DMS53 (cell line): Measurements from ENCODE around the gene DNAAF2.
"Not testable (repeated sequence)": the region's sequence is repeated elsewhere in the genome, so short reads cannot be mapped to it uniquely, and the experiment has no call there.

Experiments used
- DNase-seq: peaks from one replicate; lab custom pipeline; 2025; lab: John Stamatoyannopoulos, UW

DNAAF2 gene, protein sequence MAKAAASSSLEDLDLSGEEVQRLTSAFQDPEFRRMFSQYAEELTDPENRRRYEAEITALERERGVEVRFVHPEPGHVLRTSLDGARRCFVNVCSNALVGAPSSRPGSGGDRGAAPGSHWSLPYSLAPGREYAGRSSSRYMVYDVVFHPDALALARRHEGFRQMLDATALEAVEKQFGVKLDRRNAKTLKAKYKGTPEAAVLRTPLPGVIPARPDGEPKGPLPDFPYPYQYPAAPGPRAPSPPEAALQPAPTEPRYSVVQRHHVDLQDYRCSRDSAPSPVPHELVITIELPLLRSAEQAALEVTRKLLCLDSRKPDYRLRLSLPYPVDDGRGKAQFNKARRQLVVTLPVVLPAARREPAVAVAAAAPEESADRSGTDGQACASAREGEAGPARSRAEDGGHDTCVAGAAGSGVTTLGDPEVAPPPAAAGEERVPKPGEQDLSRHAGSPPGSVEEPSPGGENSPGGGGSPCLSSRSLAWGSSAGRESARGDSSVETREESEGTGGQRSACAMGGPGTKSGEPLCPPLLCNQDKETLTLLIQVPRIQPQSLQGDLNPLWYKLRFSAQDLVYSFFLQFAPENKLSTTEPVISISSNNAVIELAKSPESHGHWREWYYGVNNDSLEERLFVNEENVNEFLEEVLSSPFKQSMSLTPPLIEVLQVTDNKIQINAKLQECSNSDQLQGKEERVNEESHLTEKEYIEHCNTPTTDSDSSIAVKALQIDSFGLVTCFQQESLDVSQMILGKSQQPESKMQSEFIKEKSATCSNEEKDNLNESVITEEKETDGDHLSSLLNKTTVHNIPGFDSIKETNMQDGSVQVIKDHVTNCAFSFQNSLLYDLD

DNA sequence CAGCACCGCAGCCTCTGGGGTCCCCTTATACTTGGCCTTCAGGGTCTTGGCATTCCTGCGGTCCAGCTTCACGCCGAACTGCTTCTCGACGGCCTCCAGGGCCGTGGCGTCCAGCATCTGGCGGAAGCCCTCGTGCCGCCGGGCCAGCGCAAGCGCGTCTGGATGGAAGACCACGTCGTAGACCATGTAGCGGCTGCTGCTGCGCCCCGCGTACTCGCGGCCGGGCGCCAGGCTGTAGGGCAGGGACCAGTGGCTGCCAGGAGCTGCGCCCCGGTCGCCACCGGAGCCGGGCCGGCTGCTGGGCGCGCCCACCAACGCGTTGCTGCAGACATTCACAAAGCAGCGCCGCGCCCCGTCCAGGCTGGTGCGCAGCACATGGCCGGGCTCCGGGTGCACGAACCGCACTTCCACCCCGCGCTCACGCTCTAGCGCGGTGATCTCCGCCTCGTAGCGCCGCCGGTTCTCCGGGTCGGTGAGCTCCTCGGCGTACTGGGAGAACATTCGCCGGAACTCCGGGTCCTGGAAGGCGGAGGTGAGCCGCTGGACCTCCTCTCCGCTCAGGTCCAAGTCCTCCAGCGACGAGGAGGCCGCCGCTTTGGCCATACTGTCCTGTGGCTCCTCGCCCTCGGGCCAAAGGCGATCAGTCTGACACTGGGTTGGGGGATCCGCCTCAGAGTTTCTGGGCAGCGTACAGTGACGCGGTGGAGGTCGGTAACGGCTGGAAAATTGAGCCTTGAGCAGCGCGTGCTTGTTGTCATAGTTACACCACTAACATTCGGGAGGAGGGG, at the start of gene DNAAF2:
DNAAF2 (minus strand) TSS at position 698 of the 788 bp plus-strand sequence; CDS start at position 603, 95 bp downstream.
- peak; percentile 89 for DNase-seq

DNA sequence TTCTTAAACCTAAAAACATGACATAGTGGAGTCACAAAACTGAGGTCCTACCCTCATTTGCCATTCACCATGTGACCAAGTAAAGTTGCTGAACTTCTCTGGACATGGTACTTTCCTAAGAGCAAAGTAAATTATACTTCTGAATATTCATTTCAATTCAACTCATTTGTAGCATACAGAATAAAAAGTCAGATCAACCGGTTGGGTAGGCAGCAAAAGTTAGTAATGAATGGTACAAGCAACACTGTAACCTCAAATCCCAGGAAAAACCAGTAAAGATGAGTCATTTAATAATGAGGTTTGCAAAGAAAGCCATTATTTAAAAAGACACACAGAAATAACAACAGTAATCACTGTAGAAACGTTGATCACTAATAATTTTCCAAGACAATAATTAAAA, 44.2 kb upstream of the DNAAF2 start:
- DNase-seq = no peak

DNA sequence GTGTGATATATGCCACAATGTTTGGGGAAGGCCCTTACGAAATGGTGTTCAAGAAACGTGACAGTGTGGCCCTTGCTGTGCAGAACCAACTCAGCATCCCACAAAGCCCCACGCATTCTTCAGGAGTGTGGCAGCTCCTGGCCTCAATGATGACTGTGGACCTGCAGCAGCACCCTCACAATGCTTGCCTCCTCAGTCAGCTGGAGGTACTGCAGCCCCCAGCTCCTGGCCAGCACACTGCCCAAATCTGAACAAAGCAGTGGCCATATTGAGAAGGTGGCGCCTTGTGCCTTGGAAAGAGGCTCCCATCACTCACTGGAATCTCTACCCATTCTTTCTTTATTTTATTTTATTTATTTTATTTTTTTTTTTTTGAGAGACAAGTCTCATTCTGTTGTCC, 42.6 kb upstream of the DNAAF2 start:
- peak; percentile 11 for DNase-seq

DNA sequence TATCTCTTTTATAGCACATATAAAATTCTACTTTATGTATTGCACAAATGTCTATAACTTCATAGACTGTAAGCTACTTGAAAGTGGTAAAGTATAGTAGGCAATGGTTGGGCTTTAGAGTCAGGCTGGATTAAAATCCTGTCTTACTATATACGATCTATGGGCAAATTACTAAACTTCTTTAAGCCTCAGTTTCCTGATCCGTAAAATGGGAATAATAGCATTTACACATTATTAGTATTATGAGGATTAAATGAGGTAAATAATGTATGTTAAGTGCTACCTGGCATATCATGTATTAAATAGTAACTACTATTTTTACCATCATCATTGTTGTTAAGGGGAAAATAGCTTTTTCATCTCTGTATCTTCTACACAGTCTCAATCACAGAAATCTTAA, 38.5 kb upstream of the DNAAF2 start:
- no peak for DNase-seq

DNA sequence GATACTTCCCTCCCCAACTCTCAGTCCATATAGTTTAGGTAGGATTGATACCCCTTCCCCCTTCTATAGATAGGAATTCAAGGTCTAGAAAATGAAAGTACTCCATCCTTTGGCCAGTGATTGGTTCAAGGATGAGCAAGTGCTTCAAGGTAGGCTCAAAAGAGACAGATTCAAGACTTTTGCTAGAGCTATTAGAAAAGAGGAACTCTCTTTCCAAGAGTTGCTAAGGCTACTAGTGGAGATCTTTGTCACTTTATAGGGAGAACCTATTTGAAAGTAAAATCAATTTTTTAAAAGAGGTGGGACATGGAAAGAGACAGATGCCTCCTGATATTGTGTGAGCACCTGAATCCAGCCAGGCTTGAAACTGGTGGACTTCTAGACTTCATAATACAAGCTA, 35.4 kb upstream of the DNAAF2 start:
- no peak for DNase-seq

DNA sequence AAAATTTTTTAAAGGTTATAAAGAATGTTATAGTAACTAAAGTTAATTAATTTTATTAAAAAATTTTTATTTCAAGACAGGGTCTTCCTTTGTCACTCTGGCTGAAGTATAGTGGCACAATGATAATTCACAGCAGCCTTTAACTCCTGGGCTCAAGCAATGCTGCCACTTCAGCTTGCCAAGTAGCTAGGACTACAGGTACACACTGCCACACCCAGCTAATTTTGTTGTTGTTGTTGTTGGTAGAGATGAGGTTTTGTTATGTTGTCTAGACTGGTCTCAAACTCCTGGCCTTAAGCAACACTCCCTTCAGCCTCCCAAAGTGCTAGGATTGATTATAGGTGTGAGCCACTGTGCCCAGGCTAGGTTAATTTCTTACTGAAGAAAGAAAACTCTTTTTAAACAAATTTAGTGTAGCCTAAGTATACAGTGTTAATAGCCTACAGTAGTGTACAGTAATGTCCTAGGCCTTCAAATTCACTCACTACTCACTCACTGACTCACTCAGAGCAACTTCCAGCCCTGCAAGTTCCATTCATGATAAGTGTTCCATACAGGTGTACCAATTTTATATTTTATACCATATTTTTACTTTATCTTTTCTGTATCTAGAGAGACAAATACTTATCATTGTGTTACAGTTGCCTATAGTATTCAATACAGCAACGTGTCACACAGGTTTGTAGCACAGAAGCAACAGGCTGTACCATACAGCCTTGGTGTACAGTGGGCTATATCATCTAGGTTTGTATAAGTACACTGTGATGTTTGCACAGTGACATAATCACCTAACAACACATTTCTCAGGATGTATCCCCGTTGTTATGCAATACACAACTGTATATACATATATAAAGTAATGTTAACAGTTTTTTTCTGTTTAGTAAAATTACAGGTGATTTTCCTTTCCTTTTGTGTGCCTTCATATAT, 24.7 kb upstream of the DNAAF2 start:
- peak; percentile 87 for DNase-seq

DNA sequence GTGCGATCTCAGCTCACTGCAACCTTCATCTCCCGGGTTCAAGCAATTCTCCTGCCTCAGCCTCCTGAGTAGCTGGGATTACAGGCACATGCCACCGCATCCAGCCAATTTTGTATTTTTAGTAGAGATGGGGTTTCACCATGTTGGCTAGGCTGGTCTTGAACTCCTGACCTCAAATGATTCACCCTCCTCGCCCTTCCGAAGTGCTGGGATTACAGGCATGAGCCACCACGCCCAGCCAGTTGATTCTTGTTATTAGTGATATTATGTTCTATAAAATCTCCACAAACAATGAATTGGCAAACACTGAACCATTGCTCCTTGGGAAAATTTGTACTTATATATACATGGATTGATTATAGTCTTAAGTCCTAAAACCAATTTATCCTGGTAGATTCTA, 22.5 kb upstream of the DNAAF2 start:
- not testable (repeated sequence) for DNase-seq

DNA sequence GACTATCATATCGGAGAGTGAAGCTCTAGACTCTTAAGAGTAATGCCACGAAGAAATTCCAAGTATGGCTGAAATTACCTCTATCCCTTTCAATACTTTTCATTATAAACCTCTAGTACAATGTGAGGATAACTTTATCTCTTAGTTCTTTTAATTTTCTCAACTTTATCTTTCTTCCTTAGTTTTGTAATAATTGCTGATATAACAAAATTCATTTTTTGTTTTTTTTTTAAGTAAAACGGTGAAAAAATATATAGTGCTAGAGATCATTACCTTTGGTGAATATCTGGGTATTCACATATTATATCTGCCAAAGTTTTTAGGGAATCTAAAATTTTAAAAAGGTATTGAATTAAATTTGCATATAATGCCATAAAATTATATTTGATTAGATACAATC, 19.5 kb upstream of the DNAAF2 start:
- DNase-seq = no peak

DNA sequence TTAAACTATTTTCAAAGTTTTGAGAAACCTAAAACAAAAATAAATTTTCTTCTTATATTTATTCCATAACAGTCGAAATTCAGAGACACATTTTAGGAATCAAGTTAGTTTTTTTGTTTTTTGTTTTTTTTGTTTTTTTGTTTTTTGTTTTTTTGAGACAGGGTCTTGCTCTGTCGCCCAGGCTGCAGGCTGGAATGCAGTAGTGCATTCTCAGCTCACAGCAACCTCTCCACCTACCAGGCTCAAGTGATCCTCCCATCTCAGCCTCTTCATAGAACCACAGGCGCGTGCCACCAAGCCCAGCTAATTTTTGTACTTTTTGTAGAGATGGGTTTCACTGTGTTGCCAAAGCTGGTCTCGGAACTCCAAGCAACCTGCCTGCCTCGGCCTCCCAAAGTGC, 18.5 kb upstream of the DNAAF2 start:
- DNase-seq = no peak

DNA sequence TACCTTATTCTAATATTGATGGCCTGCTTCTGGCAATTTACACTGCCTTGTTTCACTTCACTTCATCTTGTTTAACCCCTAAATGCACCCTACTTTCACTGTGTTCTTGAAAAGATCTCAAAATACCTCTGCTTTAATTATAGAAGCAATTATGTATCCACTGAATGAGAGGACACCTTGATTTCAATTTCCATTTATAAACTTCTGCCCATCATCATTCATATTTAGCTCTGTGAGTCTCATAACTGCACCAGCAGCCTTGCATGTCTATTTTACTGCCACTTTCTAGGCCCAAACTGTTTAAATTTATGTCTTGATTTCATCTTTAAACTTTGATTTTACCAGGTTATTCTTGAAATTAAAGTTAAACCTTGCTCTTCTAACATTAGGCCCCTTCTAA, 7.1 kb upstream of the DNAAF2 start:
- DNase-seq = no peak

DNA sequence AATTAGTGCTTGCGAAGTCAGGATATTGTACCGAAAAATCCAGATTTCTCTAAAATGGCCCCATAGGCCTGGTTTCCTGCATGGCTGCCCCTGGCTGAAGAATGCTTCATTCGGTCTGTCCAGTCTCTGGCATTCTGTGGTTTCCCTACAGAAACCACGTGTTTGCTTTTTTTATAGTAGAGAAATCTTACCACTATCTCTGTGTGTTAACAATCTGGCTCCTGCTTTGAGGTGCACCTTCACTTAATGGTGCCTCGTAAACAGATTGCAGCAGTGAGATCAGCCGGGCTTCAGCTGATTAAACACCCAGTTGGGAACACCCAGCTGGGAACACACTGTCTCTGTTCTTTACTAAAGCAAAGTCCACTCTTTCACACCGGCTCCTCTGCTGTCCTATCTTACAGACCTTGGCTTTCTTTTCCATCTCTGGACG, 6.7 kb upstream of the DNAAF2 start:
- peak; percentile 79 for DNase-seq

DNA sequence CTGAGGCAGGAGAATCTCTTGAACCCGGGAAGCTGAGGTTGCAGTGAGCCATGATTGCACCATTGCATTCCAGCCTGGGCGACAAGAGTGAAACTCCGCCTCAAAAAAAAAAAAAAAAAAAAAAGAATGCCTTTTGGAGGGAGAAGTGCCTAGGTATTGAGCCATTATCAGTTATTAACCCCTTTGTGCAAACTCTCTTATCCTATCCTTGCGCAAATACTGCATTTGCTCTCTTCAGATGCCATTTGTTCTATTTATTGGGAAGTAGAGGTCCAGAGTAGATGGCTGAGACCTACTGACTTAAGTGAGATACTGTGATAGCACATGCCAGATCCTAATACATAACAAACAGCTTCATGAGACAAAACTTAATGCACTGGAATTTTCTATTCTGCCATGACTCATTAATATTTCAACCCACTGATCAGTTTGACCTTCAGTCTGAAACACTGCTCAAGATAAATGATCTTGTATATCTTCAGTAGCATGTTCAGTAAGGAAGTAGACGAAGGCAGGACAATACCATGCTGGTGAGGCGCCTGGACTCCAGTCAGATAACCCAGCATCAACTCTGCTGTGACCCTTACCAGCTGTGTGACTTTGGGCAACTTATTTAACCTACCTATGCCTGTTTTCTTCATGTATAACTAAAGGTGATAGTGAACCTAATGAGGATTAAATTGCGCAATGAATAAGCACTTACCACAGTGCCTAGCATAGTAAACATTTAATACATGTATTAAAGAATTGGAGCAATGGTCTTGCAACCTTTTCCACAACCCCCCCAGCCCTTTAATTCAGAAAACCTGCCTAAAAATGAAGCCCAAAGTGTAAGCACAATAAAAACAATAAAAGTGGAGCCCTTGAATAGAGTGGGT, 5.7 kb upstream of the DNAAF2 start:
- DNase-seq = peak; percentile 30

DNA sequence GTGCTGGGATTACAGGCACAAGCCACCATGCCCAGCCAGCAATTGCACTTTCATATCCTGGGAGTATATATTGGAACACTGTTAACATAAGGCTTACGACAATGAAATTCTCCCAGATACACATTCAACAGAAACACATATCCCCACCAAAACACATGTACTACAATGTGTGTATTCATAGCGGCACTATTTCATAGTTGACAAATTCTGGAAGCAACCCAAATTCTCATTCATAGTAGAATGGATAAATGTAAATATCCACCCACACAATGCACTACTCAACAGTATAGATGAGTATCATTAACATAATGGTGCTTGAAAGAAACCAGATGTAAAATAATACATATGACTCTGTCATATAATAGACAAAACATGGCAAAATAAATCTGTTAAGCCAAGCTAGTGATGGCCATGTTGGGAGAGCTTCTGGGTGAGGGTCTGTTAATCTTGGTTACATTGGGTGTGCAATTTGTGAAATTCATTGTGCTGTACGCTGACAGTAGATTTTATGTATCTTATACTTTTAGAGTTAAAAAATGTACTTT, 2.6 kb upstream of the DNAAF2 start:
- DNase-seq = no peak

DNA sequence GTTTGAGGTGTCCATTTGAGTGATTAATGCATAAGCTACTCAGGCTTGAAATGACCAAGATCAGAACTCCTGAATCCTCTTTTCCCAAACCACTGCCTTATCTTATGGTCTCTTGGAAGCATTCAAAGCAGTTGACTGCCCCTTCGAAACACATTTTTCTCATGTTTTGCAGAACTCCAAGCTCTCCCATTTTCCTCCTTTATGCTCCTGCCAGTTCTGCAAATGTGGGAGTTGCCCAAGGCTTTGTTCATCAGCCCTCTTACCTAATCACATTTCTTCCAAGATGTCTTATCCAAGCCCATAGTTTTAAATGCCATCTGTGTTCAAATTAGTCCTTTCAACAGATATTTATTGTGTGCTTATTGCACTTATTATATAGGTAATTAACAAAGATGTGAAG, 1.8 kb upstream of the DNAAF2 start:
- no peak for DNase-seq

DNA sequence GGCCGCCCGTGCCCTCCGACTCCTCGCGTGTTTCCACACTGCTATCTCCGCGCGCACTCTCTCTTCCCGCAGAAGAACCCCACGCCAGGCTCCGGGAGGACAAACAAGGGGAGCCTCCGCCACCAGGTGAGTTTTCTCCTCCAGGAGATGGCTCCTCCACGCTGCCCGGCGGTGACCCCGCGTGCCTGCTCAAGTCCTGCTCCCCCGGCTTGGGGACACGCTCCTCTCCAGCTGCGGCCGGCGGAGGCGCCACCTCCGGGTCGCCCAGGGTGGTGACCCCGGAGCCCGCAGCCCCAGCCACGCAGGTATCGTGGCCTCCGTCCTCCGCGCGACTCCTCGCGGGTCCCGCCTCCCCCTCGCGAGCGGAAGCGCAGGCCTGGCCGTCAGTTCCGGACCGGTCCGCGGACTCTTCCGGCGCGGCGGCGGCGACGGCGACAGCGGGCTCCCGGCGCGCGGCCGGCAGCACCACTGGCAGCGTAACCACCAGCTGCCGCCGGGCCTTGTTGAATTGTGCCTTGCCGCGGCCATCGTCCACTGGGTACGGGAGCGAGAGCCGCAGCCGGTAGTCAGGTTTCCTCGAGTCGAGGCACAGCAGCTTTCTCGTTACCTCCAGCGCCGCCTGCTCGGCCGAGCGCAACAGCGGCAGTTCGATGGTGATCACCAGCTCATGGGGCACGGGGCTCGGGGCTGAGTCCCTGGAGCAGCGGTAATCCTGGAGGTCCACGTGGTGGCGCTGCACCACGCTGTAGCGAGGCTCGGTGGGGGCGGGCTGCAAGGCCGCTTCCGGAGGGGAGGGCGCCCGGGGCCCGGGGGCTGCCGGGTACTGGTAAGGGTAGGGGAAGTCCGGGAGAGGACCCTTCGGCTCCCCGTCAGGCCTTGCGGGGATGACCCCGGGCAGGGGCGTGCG, 1.2 kb downstream of the DNAAF2 start:
- DNase-seq = peak; percentile 95

DNA sequence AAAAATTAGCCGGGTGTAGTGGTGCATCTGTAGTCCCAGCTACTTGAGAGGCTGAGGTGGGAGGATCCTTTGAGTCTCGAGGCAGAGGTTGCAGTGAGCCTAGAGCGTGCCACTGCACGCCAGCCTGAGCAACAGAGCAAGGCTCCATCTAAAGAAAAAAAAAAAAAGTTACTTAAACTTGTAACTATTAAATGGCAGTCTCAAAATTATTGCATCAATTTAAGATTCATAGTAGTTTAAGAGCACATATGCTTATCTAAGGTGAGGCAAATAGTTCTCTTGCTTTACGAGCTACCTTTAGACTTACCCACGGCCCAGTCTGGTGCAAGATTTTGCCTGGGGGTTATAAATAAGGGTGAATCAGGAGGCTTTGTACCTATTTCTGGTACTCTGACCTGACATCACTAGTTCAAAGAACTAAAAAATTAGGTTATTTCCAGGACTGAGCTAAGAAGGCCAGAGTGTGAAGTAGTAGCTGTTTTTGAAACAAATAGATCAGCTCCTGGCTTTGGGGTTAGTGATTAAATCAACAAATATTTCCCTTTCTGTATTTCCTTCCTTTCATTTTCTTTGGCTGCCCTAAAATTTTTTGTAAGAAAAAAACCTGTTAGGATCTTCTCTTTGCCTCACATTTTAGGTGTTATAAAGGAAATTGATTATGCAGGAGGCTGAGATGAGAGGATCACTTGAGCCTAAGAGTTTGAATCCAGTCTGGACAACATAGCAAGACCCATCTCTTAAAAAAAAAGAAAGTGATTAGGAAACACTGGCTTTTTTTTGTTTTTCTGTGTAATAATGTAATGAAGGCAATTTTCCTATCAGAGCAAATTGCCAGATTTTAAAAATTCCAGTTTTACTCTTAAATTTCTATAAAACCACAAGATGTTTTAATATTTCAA, 10.9 kb downstream of the DNAAF2 start:
- no peak for DNase-seq

DNA sequence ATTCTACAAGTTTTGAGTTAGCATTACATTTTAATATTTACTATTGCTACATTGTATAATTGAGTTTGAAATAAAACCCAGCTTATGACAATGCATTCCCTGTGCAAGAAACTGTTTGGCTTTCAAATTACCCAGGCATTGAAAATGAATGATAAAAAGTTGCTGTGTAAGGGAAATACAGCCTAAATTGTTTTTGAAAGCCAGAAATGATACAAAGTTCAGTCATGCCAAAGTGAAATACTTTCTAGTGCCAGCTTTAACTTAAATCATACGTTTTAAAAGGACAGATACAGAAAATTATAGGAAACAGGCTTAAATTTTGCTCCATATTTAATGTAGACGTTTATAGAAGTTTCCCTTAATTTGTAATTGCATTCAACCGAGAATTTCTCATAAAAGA, 11.7 kb downstream of the DNAAF2 start:
- no peak for DNase-seq
